SK-N-SH (cell line): ENCODE measurements around the gene PKP1. TPM values are rescaled to one million over a fixed set of nuclear protein-coding genes. Genes with fewer than 3 reads are reported as not detected.

Experiments used
- CTCF ChIA-PET: fragments of 300-600, 350-600 bp; formaldehyde crosslinking; extraction: SDS; loops from one replicate; lab custom pipeline; 2021; lab: Yijun Ruan, JAX
- POLR2A ChIA-PET: fragments of 350-600 bp; sonication (Branson Sonifier 250); formaldehyde crosslinking; extraction: SDS; loops from one replicate; lab custom pipeline; 2020; ENCODE audit warnings: antibody characterized with exemption, inconsistent platforms; lab: Yijun Ruan, JAX
- DNase-seq: peaks from one replicate; pipeline ENCODE4 v3.0.0; 2012
- H2AFZ ChIP-seq: fragments of 200-600 bp; sonication (generic); 2 replicates; pipeline ENCODE4 v1.8.1; 2016; ENCODE audit warnings: antibody characterized with exemption, mild to moderate bottlenecking, low read depth
- H3F3A ChIP-seq: fragments of 200-600 bp; sonication (generic); replicated peaks from 2 replicates; pipeline ENCODE3; 2016; ENCODE audit warnings: antibody characterized with exemption, mild to moderate bottlenecking; ENCODE audit not compliant: insufficient read depth
- H3K27ac ChIP-seq, 2 experiments: fragments of 200-500 bp in 1 of 2; fragments of 200-600 bp in 1 of 2; sonication (Bioruptor generic) in 1 of 2; sonication (generic), shearing (Covaris generic) in 1 of 2; 2 replicates each; pipeline versions ENCODE4 v1.5.1 to v1.6.1; 2014 to 2016; ENCODE audit warnings: low read depth in 2 of 2, inconsistent platforms in 1 of 2, low read length in 1 of 2, mild to moderate bottlenecking in 1 of 2, mixed read lengths in 1 of 2
- H3K27me3 ChIP-seq: fragments of 200-600 bp; sonication (generic), shearing (Covaris generic); 2 replicates; pipeline ENCODE4 v1.6.1; 2016; ENCODE audit warnings: mixed run types; ENCODE audit not compliant: insufficient read depth
- H3K36me3 ChIP-seq, 2 experiments: fragments of 200-500 bp in 1 of 2; fragments of 200-600 bp in 1 of 2; sonication (Bioruptor generic) in 1 of 2; sonication (generic) in 1 of 2; replicated peaks in 1 of 2; 2 replicates each; pipeline versions ENCODE3 to v1.5.1; 2014 to 2016; ENCODE audit warnings: low read length in 1 of 2, mild to moderate bottlenecking in 1 of 2; ENCODE audit not compliant: insufficient read depth in 2 of 2, control insufficient read depth in 1 of 2
- H3K4me1 ChIP-seq, 2 experiments: fragments of 200-500 bp in 1 of 2; fragments of 200-600 bp in 1 of 2; sonication (Bioruptor generic) in 1 of 2; sonication (generic), shearing (Covaris generic) in 1 of 2; 2 replicates each; pipeline versions ENCODE4 v1.5.1 to v1.6.1; 2014 to 2016; ENCODE audit warnings: low read depth in 1 of 2, low read length in 1 of 2, mixed run types in 1 of 2; ENCODE audit not compliant: insufficient read depth in 2 of 2, control insufficient read depth in 1 of 2
- H3K4me2 ChIP-seq: fragments of 200-600 bp; sonication (generic), shearing (Covaris generic); 2 replicates; pipeline ENCODE4 v1.6.1; 2017; ENCODE audit warnings: mixed run types
- H3K4me3 ChIP-seq, 2 experiments: fragments of 200-500 bp in 1 of 2; fragments of 200-600 bp in 1 of 2; sonication (Bioruptor generic) in 1 of 2; sonication (generic), shearing (Covaris generic) in 1 of 2; 2 replicates each; pipeline versions ENCODE4 v1.5.1 to v1.8.1; 2014 to 2016; ENCODE audit warnings: low read depth in 2 of 2, inconsistent platforms in 1 of 2, low read length in 1 of 2, mild to moderate bottlenecking in 1 of 2, mixed read lengths in 1 of 2, moderate library complexity in 1 of 2
- H3K79me2 ChIP-seq: fragments of 200-600 bp; sonication (generic); 2 replicates; pipeline ENCODE4 v1.8.1; 2017; ENCODE audit warnings: mild to moderate bottlenecking; ENCODE audit not compliant: insufficient read depth
- H3K9ac ChIP-seq: fragments of 200-600 bp; sonication (generic); 2 replicates; pipeline ENCODE4 v1.6.1; 2017; ENCODE audit warnings: mixed run types
- H3K9me2 ChIP-seq: fragments of 200-600 bp; sonication (generic); 2 replicates; pipeline ENCODE4 v1.6.1; 2017; ENCODE audit warnings: mixed run types
- H3K9me3 ChIP-seq: fragments of 200-600 bp; sonication (generic); 2 replicates; pipeline ENCODE4 v1.6.1; 2017; ENCODE audit warnings: mixed run types, mild to moderate bottlenecking, moderate library complexity
- H4K20me1 ChIP-seq: fragments of 200-600 bp; sonication (generic); 2 replicates; pipeline ENCODE4 v1.6.1; 2017; ENCODE audit warnings: mild to moderate bottlenecking, mixed run types; ENCODE audit not compliant: insufficient read depth
- CHD2 ChIP-seq: fragments of 150-350 bp; IDR thresholded peaks from 2 replicates; pipeline ENCODE4 v1.6.1; 2018; ENCODE audit warnings: low read length; ENCODE audit not compliant: partially characterized antibody
- ELF1 ChIP-seq: IDR thresholded peaks from 2 replicates; pipeline ENCODE4 v1.4.0; 2012
- EZH2phosphoT487 ChIP-seq: fragments of 200-600 bp; sonication (generic); IDR thresholded peaks from 2 replicates; pipeline ENCODE4 v1.6.1; 2017; ENCODE audit warnings: low read depth, mixed run types, mild to moderate bottlenecking, antibody characterized with exemption, moderate library complexity, borderline replicate concordance
- FOSL2 ChIP-seq: IDR thresholded peaks from 2 replicates; pipeline ENCODE4 v1.4.0; 2012; ENCODE audit warnings: low read depth, mild to moderate bottlenecking, moderate library complexity, borderline replicate concordance
- JUND ChIP-seq: IDR thresholded peaks from 2 replicates; pipeline ENCODE4 v1.4.0; 2012
- MAX ChIP-seq: IDR thresholded peaks from 2 replicates; pipeline ENCODE4 v1.4.0; 2012; ENCODE audit warnings: low read depth
- NFIC ChIP-seq: IDR thresholded peaks from 2 replicates; pipeline ENCODE4 v1.4.0; 2012; ENCODE audit warnings: borderline replicate concordance
- NRF1 ChIP-seq: IDR thresholded peaks from 2 replicates; pipeline ENCODE4 v1.6.1; 2012; ENCODE audit warnings: low read depth, mild to moderate bottlenecking, low read length
- POLR2AphosphoS5 ChIP-seq: IDR thresholded peaks from 2 replicates; pipeline ENCODE4 v1.6.1; 2012; ENCODE audit warnings: low read depth, low read length
- RAD21 ChIP-seq: IDR thresholded peaks from 2 replicates; pipeline ENCODE4 v1.6.1; 2012; ENCODE audit warnings: mild to moderate bottlenecking, low read length
- RCOR1 ChIP-seq: fragments of 150-350 bp; IDR thresholded peaks from 2 replicates; pipeline ENCODE4 v1.6.1; 2017; ENCODE audit warnings: antibody characterized with exemption, low read length
- SMC3 ChIP-seq: IDR thresholded peaks from 2 replicates; pipeline ENCODE4 v1.6.1; 2012; ENCODE audit warnings: low read depth, low read length, improper control_type of control experiment
- WGBS: methylation state at CpG from one replicate; pipeline ENCODE4 v1.1.6; 2017; ENCODE audit warnings: low lambda C conversion rate; 5-methylcytosine and 5-hydroxymethylcytosine counted together
- polyA plus RNA-seq, 3 experiments: library from polyadenylated mRNA; depleted of rRNA; stranded (reverse); fragments of >200 nt; gene quantifications; 2 replicates each; pipeline ENCODE4 v1.2.3, GENCODE V29; 2012
- TF ChIP-seq, protein P1 (sequence below): fragments of 200-600 bp; sonication (generic); IDR thresholded peaks from 2 replicates; pipeline ENCODE4 v1.6.1; 2017; ENCODE audit warnings: antibody characterized with exemption, mild to moderate bottlenecking, moderate library complexity
- TF ChIP-seq, protein P2 (sequence below): fragments of 150-350 bp; IDR thresholded peaks from 2 replicates; pipeline ENCODE4 v1.6.1; 2017; ENCODE audit warnings: antibody characterized with exemption, low read length, low read depth, borderline replicate concordance
- TF ChIP-seq, protein P3 (sequence below): IDR thresholded peaks from 2 replicates; pipeline ENCODE4 v1.4.0; 2012; ENCODE audit warnings: low read depth, borderline replicate concordance

The PKP1 gene
- polyA plus RNA-seq, 1 of the 3 experiments (the other 2 are of a cell fraction) = not detected

DNA sequence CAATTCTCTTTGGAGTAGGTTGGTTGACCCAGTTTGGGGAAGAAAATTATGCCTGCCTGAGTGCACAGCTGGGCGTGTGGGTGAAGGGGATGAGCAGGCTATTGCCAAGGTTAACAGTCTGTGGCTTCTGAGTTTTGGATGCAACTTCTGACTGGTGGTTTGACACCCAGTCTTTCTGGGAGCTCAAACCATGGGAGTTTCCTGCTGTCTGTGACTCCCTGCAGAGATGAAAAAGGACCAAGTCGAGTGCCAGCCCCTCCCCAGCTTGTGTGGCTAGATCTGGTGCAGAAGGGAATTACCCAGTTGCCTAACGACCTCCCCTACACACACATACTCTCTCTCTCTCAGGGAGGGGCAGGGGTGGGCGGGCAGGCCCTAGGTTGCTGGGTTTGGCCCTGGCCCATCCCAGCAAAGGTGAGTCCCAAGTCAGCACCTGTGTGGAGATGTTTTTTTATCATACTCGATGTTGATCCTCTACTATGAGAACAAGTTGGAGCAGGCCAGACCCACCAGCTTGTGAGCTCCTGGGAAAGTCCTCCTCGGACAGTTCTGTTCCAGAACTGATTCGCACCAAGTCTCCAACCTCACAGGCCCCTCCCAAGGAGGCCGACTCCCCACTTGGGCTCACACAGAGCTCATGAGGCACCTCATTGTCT lies 28.2 kb downstream of the PKP1 start:
- H3K27me3 ChIP-seq = 0 out of 2 replicates have a peak, but pooled peaks cover 3% of the 10 kb centered on the region
- no peaks in the 10 kb centered on the region for H4K20me1 ChIP-seq
- H3K9me2 ChIP-seq = no peaks in the 10 kb centered on the region
- H3K9ac ChIP-seq = no peak overlapping the region
- no peak overlapping the region for H3K4me3 ChIP-seq
- H3K27ac ChIP-seq = no peak overlapping the region
- ChIA-PET POLR2A (no interaction called here), CTCF (interaction anchor here (0.6 to 13.1 kb wide), 10 partner anchors 9 to 202 kb away, joined by 3 to 126 read pairs (median 5); no protein-coding TSS in a partner anchor)
- TF ChIP-seq SMC3 (no peak), FOSL2 (no peak), ELF1 (no peak), CHD2 (no peak), RCOR1 (no peak), POLR2AphosphoS5 (no peak), EZH2phosphoT487 (no peak), NFIC (no peak), NRF1 (no peak)
- TF ChIP-seq, protein P1, sequence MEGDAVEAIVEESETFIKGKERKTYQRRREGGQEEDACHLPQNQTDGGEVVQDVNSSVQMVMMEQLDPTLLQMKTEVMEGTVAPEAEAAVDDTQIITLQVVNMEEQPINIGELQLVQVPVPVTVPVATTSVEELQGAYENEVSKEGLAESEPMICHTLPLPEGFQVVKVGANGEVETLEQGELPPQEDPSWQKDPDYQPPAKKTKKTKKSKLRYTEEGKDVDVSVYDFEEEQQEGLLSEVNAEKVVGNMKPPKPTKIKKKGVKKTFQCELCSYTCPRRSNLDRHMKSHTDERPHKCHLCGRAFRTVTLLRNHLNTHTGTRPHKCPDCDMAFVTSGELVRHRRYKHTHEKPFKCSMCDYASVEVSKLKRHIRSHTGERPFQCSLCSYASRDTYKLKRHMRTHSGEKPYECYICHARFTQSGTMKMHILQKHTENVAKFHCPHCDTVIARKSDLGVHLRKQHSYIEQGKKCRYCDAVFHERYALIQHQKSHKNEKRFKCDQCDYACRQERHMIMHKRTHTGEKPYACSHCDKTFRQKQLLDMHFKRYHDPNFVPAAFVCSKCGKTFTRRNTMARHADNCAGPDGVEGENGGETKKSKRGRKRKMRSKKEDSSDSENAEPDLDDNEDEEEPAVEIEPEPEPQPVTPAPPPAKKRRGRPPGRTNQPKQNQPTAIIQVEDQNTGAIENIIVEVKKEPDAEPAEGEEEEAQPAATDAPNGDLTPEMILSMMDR = no peak
- TF ChIP-seq, protein P2, sequence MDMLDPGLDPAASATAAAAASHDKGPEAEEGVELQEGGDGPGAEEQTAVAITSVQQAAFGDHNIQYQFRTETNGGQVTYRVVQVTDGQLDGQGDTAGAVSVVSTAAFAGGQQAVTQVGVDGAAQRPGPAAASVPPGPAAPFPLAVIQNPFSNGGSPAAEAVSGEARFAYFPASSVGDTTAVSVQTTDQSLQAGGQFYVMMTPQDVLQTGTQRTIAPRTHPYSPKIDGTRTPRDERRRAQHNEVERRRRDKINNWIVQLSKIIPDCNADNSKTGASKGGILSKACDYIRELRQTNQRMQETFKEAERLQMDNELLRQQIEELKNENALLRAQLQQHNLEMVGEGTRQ = no peak
- H3F3A ChIP-seq = peaks cover 7% of the 10 kb centered on the region
- H3K79me2 ChIP-seq = no peaks in the 10 kb centered on the region
- H3K4me2 ChIP-seq = no peak overlapping the region
- no peak overlapping the region for H2AFZ ChIP-seq
- DNase-seq = no peak
- H3K36me3 ChIP-seq = no peaks in the 10 kb centered on the region
- peaks cover 41 to 46% of the 10 kb centered on the region in 2 experiments; a peak in 3 of 4 replicates for H3K4me1 ChIP-seq
- 27% methylated on average over 7 of the region's 8 CpGs for WGBS
- H3K9me3 ChIP-seq = no peaks in the 10 kb centered on the region

GRCh38 chr1:201312298-201312697 lies 29.0 kb downstream of the PKP1 start:
- TF ChIP-seq JUND (no peak), NRF1 (no peak), NFIC (no peak), EZH2phosphoT487 (no peak), ELF1 (no peak), MAX (no peak), RAD21 (no peak)
- TF ChIP-seq, protein P3, sequence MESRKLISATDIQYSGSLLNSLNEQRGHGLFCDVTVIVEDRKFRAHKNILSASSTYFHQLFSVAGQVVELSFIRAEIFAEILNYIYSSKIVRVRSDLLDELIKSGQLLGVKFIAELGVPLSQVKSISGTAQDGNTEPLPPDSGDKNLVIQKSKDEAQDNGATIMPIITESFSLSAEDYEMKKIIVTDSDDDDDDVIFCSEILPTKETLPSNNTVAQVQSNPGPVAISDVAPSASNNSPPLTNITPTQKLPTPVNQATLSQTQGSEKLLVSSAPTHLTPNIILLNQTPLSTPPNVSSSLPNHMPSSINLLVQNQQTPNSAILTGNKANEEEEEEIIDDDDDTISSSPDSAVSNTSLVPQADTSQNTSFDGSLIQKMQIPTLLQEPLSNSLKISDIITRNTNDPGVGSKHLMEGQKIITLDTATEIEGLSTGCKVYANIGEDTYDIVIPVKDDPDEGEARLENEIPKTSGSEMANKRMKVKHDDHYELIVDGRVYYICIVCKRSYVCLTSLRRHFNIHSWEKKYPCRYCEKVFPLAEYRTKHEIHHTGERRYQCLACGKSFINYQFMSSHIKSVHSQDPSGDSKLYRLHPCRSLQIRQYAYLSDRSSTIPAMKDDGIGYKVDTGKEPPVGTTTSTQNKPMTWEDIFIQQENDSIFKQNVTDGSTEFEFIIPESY = no peak
- ChIA-PET POLR2A (no interaction called here), CTCF (interaction anchor here (0.8 to 13.1 kb wide), 6 partner anchors 10 to 97 kb away, joined by 4 to 126 read pairs (median 6); no protein-coding TSS in a partner anchor)
- H3K4me1 ChIP-seq = peaks cover 40 to 41% of the 10 kb centered on the region in 2 experiments; a peak in 3 of 4 replicates
- H3F3A ChIP-seq = peaks cover 7% of the 10 kb centered on the region
- no peaks in the 10 kb centered on the region for H3K36me3 ChIP-seq
- DNase-seq = no peak
- peaks cover 7% of the 10 kb centered on the region; the same call in 1 of the 2 replicates for H3K27me3 ChIP-seq
- H3K9ac ChIP-seq = no peak overlapping the region
- H3K27ac ChIP-seq = no peak overlapping the region
- no peaks in the 10 kb centered on the region for H3K9me2 ChIP-seq
- H3K9me3 ChIP-seq = no peaks in the 10 kb centered on the region
- H3K79me2 ChIP-seq = no peaks in the 10 kb centered on the region
- no peaks in the 10 kb centered on the region for H4K20me1 ChIP-seq
- H2AFZ ChIP-seq = no peak overlapping the region
- WGBS = 77% methylated on average over 5 of the region's 7 CpGs
- no peak overlapping the region for H3K4me2 ChIP-seq
- H3K4me3 ChIP-seq = no peak overlapping the region
